HG02571 (cell line): ENCODE results near the gene TAPBP.
A peak's percentile ranks its signal among the peaks of the same experiment; 100 is the strongest.

ENCODE experiments used
- ATAC-seq: cut with Tn5 transposase; IDR thresholded peaks from one replicate; pipeline ENCODE4 v1.9.1; 2021; ENCODE audit warnings: mild to moderate bottlenecking, moderate library complexity; ENCODE audit not compliant: unreplicated experiment

TAPBP gene

DNA sequence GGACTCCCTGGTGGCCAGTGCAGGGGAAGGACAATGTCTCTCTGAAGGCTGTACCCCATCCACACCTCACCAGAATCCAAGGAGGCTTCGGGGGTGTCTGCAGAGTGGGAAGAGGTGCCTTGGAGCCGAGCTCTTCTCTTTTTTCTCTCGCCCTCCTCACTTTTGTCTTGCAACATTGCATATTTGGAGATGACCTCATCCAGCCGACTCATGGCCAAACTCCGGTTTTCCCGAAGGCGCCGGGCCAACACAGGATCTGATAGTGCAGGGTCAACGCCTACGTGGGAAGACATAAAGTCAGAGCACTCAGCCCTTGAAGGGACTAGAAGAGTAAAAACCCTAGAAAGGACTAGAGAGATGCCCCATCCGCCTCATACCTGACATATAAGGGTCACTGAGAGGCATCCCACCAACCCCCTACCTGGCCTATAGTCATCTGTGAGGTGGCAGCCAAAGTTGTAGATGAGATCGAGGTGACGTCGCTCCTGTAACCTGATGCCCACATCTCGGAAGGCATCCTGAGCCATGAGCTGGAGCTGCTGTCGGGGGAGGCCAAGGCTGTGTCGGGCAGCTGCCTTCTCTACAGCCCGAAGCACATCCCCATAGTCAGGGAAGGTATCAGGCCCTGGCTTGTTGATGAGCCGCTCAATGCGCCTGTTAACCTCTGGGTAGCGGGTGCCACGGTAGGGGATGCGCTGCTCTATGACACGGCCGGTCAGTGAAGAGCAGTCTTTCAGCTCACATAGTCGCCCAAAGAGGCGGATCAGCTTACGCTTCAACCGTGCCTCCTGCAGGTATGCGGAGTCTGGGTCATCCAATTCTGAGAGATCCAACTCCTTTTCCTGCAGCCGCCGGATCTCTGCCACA lies 6.7 kb upstream of the TAPBP start:
- no peak for ATAC-seq

- ATAC-seq, result no peak
These were observed 6.0 kb upstream of the TAPBP start for GRCh38 chr6:33319939-33320314.

- ATAC-seq, result no peak
These were observed 4.7 kb upstream of the TAPBP start for GRCh38 chr6:33318426-33319073.

DNA sequence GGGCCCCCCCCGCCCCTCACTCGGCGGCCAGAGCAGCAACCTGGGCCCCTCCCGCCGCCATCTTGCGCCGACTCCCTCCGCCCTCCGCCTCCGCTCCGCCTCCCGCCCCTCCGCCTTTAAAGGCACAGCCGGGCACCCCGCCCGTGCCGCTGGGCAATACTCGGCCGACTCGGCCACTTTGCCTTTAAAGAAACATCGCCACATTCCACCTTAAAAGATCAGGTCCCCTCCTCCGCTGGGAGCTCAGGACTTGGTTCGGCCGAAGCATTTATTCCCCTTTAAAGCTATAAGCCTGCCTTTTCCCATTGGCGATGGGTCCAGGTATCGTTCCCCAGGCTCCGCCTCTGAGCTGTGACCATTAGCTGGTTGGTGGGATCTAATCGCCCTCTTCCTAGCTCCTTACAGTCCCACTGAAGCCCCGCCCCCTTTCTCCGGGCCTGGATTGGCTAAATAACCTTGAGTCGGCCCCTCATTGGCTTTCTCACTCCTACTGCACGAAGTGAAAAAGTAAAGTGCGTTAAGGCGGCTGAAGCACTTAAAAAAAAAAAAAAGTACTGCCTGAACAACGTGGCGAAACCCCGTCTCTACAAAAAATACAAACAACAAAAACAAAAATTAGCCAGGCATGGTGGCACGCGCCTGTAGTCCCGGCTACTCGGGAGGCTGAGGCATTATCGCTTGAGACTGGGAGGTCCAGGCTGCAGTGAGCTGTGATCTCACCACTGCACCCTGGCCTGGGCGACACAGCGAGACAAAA lies 4.0 kb upstream of the TAPBP start, which contains the start of gene ZBTB22:
ZBTB22 (minus strand) TSS at position 76 of the 757 bp plus-strand sequence. CDS start 828 bp downstream, outside the sequence.
- ATAC-seq, result peak; percentile 48

- ATAC-seq, result no peak
These were observed 3.5 kb upstream of the TAPBP start for GRCh38 chr6:33317419-33317668.

DNA sequence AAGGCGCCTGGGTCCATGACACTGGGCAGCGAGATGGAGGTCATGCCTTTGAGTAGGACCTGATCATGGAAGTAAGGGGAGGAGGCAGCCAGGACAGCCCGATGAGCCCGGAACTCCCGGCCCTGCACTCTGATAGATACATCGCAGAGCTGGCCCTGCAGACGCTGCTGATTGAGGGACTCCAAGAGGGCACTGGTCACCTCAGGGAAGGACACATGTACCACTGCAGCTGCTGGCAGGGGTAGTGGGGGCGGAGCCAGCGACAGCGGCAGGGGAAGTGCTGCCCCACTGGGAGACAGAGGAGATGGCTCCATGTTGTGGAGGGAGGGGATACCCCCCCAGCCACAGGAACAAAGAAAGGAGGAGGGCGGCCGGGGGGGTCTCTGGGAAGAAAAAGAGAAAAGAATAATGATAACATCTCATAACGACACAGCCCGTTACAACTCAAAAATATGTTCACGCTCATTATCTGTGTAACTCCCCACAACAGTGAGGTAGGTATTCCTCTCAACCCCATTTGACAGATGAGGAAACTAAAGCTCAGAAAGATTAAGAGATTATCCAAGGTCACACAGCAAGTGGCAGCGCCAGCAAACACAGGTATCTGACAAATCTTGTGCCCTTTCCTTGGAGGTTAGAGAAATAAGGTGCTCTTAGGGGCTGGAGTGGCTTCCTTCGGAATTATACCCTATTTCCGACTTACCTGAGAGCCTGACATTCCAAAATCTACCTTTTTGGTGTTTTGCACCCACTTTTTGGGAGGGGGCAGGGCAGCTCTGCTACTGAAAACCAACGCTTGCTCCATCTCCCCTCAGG lies 2.9 kb upstream of the TAPBP start:
- no peak for ATAC-seq

GRCh38 chr6:33315793-33316602 lies 2.1 kb upstream of the TAPBP start:
- no peak for ATAC-seq

DNA sequence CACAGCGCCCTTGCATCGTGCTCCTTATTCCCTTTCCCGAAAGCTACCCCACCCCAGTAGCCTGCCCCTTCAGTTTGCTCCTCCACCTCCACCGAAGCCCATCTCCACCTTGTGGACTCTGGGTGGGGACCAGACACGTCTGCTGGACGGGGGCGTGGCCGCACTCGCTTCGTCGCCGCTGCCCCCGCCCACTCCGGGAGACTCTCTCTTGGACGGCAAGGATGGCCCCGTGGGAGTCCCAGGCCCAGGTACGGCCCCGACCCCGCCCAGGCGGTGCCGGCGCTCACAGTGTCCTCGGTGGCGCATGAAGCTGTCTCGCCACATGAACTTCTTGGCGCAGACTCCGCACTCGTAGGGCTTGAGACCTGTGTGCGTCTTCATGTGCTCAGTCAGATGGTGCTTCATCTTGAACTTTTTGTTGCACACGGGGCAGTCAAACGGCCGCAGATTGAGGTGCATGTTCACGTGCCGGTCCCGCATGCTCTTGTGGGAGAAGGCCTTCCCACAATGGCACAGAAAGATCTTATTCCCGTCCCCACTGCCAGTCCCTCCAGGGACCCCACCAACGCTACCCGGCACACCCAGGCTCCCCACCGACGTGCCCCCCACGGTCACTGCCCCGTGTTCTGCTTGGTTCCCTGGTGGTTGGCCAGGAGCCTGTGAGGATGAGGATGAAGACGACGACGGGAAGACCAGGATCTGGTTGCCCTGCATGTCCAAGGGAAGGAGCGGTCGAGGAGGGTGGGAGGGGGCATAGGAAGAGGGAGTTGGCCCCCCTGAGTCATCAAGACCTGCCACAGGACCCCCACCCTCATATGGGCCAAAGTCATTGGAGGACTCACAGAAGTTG lies 1.3 kb upstream of the TAPBP start:
- ATAC-seq, result no peak

DNA sequence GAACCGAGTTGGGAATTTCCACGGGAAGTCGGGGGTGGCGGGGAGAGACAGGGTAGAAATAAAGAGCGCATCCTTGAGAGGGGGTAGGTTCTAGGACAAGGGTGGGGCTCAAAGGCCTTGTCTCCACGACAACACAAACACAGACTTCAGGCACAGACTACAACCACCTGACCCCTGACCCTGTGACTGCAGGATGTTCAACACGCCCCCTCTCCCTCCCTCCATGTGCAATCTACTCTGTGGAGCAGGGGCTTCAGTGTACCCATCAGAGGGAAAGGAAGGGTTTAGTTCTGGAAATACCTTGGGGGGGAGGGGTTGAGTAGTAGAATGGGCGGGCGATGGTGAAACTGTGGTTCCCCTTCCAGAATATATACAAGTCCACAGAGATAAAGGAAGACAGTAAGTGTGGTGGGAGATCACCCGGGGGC lies 651 bp upstream of the TAPBP start:
- no peak for ATAC-seq

GRCh38 chr6:33313105-33313708 lies 671 bp downstream of the TAPBP start:
- no peak for ATAC-seq

GRCh38 chr6:33312361-33313104 lies 1.3 kb downstream of the TAPBP start:
- no peak for ATAC-seq

DNA sequence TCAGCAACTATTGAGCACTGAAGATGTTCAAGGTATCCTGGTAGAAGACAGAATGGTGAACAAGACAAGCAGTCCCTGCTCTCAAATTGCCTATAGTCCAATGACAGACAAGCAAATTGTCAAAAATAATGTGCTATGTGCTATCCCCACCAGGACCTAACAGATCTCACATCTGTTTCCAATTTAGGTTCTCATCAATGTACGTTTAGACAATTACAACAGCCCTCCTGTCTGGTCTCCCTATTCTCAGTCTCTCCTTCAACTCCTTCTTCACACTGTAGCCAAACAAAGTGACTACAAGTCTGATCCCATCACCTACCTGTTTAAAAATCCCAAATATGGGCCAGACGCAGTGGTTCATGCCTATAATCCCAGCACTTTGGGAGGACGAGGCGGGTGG lies 7.5 kb downstream of the TAPBP start:
- no peak for ATAC-seq

DNA sequence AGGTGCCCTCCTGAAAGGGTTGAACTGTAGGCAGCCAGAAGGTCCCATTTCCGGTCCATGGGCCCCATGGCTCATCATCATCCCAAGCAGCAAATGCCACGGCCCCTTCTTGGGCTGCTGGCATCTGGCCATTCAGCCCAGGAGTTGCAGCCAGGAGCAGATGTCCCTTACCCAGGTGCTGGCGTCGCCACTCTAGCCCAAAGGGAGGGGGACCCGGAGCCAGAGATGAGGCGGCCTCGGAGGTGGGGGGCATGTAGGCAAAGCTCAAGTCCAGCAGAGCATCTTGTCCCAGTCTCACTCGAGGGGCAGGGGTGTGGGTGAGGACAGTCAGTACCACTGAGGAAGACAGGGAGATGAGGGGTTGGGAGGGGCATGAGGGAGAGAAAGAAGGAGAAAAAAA lies 8.8 kb downstream of the TAPBP start:
- no peak for ATAC-seq

DNA sequence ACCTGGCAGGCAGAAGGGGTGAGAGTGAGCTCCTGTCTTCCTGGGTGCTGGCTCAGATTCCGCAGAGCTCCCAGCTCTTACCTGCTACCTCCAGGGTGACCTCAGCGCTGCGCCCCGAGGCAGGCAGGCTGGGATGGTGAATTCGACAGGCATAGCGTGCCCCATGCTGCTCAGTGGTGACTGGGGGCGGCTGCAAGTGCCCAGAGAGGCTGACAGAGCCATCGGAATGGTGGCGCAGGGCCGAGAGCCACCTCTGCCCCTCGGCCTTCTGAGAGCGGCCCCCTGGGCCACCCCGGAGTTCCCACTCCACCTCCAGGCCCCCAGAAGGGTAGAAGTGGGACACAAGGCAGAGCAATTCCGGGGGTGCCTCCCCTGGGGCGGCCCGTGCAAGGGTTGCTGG lies 9.7 kb downstream of the TAPBP start:
- no peak for ATAC-seq

DNA sequence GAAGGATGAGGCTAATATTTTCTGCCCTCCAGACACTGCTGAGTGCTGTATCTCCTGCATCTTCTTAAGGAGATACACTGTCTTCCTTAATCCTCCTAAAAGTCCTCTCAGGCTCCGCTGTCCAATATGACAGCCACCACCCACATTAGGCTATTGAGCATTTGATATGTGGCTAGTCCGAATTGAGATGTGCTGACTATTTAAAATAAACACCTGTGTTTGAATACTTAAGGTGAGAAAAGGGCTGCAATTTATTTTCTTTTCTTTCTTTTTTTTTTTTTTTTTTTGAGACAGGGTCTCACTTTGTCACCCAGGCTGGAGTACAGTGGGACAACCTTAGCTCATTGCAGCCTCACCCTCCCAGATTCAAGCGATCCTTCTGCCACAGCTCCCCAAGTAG lies 12.0 kb downstream of the TAPBP start:
- no peak for ATAC-seq

DNA sequence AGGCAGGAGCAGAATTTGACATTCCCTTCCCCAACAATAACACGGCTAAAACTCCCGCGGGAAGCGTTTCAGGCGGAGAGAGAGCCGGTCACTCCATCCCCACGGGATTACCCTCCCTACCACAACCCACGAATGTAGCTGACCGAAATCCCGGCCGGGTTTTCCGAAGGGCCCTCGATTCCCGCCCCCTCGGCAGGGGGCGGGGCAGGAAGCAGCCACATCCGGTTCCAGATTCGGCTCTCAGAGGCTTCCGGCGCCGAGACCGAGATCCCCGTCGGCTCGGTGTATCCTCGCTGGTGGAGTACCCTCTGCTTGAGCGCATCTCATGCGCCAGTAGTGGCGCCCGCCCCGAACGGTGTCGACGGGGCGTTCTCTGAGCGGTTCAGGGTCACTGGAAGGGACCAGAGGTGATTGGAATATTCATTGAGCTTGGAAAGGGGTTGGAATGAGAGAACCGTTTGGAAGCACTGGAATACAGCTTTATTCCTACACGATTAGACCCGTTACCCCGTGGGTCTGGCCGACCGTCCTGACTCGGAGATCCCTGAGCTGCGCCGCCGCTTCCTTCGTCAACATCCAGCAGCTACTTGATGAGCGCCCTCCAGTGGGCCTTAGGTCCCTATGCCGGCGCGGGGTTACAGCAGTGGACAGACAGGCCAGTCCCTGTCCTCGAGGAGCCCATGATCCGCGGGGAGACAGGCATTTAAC lies 14.5 kb downstream of the TAPBP start:
- peak; percentile 64 for ATAC-seq

DNA sequence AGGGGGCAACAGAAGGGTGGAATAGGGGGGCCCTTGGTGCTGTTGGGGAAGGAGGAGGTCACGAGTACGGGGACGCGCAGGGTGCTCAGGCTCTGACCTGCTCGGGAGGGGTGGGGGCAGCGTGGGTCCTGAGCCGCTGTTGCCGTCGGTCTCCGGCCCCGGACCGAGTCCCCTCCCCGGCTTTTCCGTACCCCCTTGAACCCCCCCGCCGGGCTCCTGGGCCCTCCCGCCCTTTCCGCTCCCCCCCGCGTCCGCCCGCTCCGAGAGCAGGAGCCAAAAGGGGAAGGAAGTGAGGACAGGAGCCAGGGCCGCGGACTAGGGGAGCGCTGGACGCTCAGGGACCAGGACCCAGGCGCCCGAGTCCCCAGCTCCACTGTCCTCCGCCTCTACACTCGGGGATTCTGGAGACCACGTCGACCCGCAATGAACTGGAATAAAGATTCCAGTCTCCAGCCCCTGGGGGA lies 15.1 kb downstream of the TAPBP start, which contains the start of gene RGL2:
RGL2 (minus strand) TSS at position 170 of the 464 bp plus-strand sequence. CDS start 332 bp downstream, outside the sequence.
- peak; percentile 29 for ATAC-seq
